HG03432 (cell line): ENCODE measurements around the gene CHST11.
"Not testable (repeated sequence)": the region's sequence is repeated elsewhere in the genome, so short reads cannot be mapped to it uniquely, and the experiment has no call there.

Experiments used
- ATAC-seq: cut with Tn5 transposase; IDR thresholded peaks from one replicate; pipeline ENCODE4 v1.9.1; 2021; ENCODE audit warnings: mild to moderate bottlenecking, moderate library complexity; ENCODE audit not compliant: unreplicated experiment

The CHST11 gene

DNA sequence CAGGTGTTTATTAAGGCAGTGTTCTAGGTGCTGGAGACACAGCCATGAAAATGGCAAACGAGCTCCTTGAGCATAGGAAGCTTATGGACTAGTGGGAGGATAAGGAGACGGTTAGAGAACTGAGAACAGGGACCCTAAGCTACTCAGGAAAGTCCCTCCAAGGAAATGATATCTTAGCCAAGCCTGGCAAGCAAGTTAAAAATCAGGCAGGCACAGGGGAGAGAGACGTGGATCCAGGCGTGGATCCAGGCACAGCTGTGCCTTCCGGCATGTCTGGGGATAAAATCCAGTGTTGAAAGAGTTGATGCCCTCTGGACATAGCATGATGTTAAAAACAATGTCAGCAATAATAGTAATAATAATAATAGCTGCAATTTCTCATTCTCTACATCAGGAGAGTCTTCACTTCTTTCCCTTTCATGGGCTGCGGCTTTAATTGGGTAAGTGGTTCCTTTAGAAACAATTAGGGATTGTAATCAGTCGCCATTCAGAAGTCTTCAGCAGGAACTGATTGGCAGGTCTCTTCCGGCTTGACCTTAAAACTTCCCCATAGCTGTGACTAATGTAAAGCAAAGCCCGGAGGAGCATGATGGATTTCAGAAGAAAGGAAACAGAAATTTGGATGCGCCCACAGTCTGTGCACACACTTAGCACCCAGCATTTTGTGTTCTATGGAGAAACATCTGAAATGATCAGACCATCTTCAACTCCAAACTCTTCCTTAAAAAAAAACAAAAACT lies 271.1 kb downstream of the CHST11 start:
- no peak for ATAC-seq

- ATAC-seq, result no peak
Measured at GRCh38 chr12:104729091-104729490, 272.3 kb downstream of the CHST11 start.

- ATAC-seq, result no peak
Measured at GRCh38 chr12:104729610-104730446, 273.1 kb downstream of the CHST11 start.

- no peak for ATAC-seq
Measured at GRCh38 chr12:104730763-104731162, 274.0 kb downstream of the CHST11 start.

GRCh38 chr12:104733717-104734175 lies 277.0 kb downstream of the CHST11 start:
- ATAC-seq, result no peak

GRCh38 chr12:104734541-104735095 lies 277.9 kb downstream of the CHST11 start:
- ATAC-seq, result no peak

DNA sequence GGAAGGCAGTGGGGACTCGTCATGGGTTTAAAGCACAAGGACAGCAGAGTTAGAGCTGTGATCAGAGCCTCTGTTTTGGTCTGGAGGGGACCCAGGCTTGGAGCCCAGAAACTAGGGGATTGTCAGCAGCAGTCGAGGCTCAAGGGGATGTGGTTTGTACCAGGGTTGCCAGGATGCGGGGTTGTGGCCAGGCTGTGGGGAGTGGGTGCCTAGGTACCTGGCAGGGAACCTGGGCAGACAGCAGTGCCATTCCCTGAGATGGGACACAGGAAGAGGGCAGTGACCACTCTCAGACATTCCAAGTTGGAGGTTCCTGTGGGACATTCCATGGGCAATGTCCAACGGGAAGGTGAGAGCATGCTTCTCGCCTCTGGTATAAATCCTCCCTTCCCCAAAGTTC lies 279.1 kb downstream of the CHST11 start:
- ATAC-seq, result no peak

GRCh38 chr12:104736307-104736706 lies 279.6 kb downstream of the CHST11 start:
- no peak for ATAC-seq

DNA sequence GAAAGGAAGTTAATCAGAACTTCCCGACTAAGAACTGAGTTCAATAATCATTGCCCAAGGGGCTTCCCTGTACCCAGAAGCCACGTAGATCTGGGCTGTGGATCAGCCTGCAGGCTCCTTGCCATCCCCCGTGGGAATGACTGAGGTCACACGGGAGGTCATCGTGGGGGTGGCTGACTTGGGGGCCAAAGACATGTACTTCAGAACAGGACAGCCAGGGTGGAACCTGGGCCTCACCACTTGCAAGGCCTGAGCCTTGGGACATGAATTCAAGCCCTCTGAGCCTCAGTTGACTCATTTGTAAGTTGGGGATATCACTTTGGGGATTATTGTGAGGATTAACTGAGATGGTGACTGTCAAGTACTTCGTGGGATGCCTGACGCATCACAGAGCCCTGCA lies 280.4 kb downstream of the CHST11 start:
- no peak for ATAC-seq

DNA sequence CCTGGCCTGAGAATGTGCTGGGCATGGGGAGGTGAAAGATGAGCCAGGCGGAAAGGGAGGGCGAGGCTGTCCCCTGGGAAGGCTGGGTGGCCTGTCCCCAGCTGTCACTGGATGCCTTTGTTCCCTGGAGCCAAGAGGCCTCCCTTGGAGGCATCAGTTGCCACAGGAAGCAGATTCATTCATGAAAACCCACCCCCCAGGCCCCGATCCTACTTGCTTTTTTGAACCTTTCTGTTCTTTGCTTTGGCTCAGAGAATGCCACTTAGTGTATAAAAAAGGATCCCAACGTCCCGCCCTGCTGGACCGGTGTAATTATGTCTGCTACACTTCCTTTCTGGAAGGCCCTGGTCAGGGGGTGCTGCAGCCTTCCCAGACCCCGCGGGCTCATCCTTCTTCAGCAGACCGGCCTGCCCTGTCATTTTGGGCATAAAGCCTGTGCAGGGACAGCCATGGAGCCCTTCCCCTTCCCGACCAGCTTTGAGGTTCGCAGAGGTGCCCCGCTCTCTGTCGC lies 281.1 kb downstream of the CHST11 start:
- no peak for ATAC-seq

DNA sequence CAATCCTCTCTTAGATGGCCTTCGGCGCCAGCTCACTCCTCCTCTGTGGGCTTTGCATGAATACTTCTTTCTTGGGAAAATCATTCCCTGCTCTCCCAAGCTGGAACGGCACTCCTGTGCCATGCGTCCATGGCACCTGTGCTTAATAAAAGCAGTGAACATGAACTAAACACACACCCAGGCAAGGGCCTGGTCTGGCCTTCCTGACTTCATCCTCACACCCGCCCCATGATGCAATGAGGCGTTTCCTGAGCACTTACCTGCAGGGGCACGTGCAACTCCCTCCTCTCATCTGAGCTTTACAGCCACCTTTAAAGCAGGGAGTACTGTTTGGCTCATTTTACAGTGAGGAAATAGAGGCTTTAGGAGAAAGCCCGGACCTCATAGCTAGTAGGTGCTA lies 281.6 kb downstream of the CHST11 start:
- no peak for ATAC-seq

- no peak for ATAC-seq
Measured at GRCh38 chr12:104738776-104739642, 282.3 kb downstream of the CHST11 start.

DNA sequence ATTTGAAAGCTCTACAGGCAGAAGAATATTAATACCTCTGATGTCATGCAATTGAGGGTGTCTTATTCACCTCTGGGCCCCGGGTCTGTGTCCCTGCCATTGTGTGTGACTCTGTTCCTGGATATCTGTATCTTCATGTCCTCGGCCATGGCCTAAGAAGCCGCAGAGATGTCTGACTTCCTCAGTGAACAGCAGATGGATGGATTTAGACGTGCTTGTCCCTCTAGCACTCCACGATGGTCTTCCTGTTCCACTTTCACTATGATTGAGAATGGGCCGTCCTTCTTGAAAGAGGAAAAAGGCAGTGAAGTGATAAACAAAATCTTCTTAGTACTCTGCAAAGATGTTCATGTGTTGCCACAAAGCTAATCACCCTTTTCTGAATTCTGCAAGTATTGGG lies 283.9 kb downstream of the CHST11 start:
- peak; percentile 75 for ATAC-seq

- peak; percentile 23 for ATAC-seq
Measured at GRCh38 chr12:104741077-104741476, 284.3 kb downstream of the CHST11 start.

DNA sequence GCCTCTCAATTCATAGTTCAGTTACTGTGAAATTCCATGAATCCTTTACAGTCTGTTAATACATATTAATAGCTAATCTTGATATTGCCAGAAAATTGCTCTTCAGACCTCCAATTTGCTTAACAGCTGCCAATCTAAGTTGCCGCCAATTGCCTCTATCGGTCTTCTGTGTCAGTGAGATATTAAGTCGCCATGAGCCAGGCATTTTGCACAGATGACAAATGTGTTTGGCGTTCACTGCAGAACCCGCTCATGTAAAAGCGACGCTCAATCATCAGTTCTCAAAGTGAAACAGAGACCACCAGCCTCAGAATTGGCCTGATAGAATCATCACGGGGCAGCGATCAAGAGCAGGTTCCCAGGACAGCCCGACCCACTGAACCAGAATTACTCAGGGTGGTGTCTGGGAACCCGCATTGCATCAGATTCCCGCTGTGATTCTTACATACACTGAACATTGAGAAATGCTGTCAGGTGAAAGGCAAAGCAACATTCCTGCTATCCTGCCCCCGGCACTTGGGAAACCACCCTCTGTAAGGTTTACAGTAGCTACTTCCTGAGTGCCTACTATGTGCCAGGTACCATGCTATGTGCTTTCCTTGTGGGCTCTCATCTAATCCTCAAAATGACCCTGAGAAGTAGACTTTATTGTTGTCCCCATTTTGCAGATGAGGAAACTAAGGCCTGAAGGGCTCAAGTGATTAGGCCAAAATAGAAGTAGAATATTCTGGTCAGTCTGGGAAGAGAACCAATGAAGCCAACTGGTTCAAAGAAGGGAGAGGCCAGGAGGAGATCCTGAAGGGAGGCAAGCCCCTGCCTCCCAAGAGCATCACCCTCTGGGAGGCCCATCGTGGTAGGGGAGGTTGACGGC lies 285.0 kb downstream of the CHST11 start:
- ATAC-seq, result no peak

DNA sequence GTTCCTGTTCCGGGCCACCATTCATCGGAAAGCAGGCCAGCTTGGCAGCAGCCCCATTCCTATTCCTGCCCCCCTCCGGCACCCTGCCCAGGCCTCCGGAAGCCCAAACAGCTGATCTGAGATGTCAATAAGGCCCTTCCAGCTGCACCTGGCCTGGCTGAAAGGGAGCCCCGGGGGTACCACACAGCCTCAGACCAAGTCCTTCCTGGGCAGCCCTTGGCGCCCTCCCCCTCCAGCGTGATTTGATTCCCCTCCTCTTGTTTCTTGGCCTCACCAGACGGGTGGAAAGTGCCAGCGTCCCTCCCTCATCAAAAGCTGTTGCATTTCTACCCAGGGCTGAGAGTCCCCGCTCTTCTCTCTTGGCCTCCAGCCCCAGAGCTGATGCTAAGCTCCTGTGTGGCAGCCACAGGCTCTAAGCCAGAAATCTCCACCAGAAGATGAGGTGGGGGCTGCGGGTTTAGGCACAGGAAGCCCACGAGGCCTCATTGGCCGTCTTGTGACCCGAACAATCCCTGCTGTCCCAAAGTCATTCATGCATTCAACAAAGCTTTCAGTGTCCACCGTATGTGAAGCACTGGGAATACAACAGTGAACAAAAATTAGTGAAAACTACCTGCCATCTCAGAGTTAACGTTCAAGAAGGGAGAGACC lies 285.9 kb downstream of the CHST11 start:
- ATAC-seq, result no peak

DNA sequence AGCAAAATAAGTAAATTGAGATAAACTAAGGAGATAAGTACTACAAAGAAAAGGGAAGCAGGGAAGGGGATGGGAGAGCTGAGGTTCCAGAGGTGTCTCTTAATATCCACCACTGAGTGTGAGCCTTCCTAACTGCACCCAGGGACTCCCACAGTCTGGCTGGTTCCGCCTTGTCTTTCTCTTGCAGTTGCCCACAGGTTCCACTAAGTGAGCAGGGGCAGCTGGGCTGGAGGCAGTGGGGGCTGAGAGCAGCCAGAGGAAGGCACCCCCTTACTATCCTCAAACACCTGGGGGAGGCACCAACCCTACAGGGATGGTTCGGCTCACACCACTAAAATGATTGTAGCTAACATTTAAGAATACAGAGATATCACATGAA lies 286.4 kb downstream of the CHST11 start:
- ATAC-seq, result no peak

GRCh38 chr12:104743753-104744548 lies 287.2 kb downstream of the CHST11 start:
- ATAC-seq, result not testable (repeated sequence)
